ENCODE data around the gene PLCG1. TPM values are rescaled to one million over a fixed set of nuclear protein-coding genes. Genes with fewer than 3 reads are reported as not detected.

PLCG1 gene
- polyA plus RNA-seq, 2 of the 4 experiments (the other 2 are of a cell fraction), result 22.0 to 65.0 TPM

GRCh38 chr20:41087777-41088176 is 49.6 kb upstream of the PLCG1 start:
- TF ChIP-seq POLR2AphosphoS2 (conservative IDR thresholded peaks at IDR 0.05; ENCODE audit: low read length) (no peak), KDM5A (IDR thresholded peaks at IDR 0.05) (no peak), MYC (IDR thresholded peaks at IDR 0.05; ENCODE audit: borderline replicate concordance, low read length) (no peak), CHD4 (IDR thresholded peaks at IDR 0.05; ENCODE audit: borderline replicate concordance) (no peak), JUNB (IDR thresholded peaks at IDR 0.05) (no peak), NFE2L2 (conservative IDR thresholded peaks at IDR 0.05; ENCODE audit: low read length) (no peak), SREBF2 (IDR thresholded peaks at IDR 0.05) (no peak), RARB (CRISPR knock-in tag; IDR thresholded peaks at IDR 0.05) (no peak), HOXB5 (CRISPR knock-in tag; IDR thresholded peaks at IDR 0.05) (no peak), HOXB13 (CRISPR knock-in tag; IDR thresholded peaks at IDR 0.05; ENCODE audit: low read depth) (no peak), GATA3 (IDR thresholded peaks at IDR 0.05; ENCODE audit: borderline replicate concordance) (no peak), CEBPB (IDR thresholded peaks at IDR 0.05) (no peak), MAFK (IDR thresholded peaks at IDR 0.05; ENCODE audit: partially characterized antibody) (no peak), FOSB (CRISPR knock-in tag; IDR thresholded peaks at IDR 0.05) (no peak), ZNF302 (CRISPR knock-in tag; IDR thresholded peaks at IDR 0.05) (no peak), ZC3H11A (IDR thresholded peaks at IDR 0.05) (no peak), HEYL (CRISPR knock-in tag; IDR thresholded peaks at IDR 0.05) (no peak)
- TF ChIP-seq, protein P1, sequence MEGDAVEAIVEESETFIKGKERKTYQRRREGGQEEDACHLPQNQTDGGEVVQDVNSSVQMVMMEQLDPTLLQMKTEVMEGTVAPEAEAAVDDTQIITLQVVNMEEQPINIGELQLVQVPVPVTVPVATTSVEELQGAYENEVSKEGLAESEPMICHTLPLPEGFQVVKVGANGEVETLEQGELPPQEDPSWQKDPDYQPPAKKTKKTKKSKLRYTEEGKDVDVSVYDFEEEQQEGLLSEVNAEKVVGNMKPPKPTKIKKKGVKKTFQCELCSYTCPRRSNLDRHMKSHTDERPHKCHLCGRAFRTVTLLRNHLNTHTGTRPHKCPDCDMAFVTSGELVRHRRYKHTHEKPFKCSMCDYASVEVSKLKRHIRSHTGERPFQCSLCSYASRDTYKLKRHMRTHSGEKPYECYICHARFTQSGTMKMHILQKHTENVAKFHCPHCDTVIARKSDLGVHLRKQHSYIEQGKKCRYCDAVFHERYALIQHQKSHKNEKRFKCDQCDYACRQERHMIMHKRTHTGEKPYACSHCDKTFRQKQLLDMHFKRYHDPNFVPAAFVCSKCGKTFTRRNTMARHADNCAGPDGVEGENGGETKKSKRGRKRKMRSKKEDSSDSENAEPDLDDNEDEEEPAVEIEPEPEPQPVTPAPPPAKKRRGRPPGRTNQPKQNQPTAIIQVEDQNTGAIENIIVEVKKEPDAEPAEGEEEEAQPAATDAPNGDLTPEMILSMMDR (IDR thresholded peaks at IDR 0.05), result no peak
- no peak overlapping the region for H3K4me3 ChIP-seq
- ATAC-seq (no peak), FAIRE-seq (no peak), DNase-seq (ENCODE audit: low read depth in 1 of 2, low spot score in 1 of 2) (no peak)
- no peak overlapping the region for H3K27ac ChIP-seq
- H3K4me2 ChIP-seq, result no peak overlapping the region
- no peaks in the 10 kb centered on the region for H3K4me1 ChIP-seq
- CTCF ChIA-PET, result interaction anchor here (0.6 to 1.3 kb wide), 2 partner anchors 107 to 120 kb away, joined by 3 read pairs; no protein-coding TSS in a partner anchor
- WGBS (ENCODE audit: missing lambda C conversion rate), result 83% methylated on average over 3 of the region's 3 CpGs
- POLR2A ChIA-PET, result no interaction called here
- H3K9me3 ChIP-seq, result no peaks in the 10 kb centered on the region

DNA sequence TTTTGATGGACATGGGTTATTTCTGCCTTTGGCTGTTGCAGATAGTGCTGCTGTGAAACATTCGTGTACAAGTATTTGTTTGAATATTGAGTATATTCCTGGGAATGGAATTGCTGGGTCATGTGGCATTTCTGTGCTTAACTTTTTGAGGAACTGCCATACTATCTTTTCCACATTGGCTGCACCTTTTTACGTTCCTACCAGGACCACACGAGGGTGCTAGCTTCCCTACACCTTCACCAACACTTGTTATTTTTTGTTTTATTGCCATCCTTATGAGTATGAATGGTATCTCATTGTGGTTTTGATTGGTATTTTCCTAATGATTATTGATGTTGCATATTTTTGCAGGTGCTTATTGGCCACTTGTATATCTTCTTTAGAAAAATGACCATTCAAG is 47.8 kb upstream of the PLCG1 start:
- no peak for FAIRE-seq
- Histone ChIP-seq H3K9me3 (no peaks in the 10 kb centered on the region), H3K4me1 (no peaks in the 10 kb centered on the region), H3K27ac (no peak overlapping the region), H3K4me2 (no peak overlapping the region), H3K4me3 (no peak overlapping the region)
- ChIA-PET POLR2A (no interaction called here), CTCF (interaction anchor here (1.1 to 11.1 kb wide), 3 partner anchors 83 to 123 kb away, joined by 3 to 208 read pairs (median 145); no protein-coding TSS in a partner anchor)
- DNase-seq (ENCODE audit: low read depth in 1 of 2, low spot score in 1 of 2), result peak in 1 of 2 experiments; percentile 11
- no peak for ATAC-seq
- TF ChIP-seq FOXS1 (CRISPR knock-in tag; IDR thresholded peaks at IDR 0.05), result no peak
- TF ChIP-seq TFCP2L1 (CRISPR knock-in tag; IDR thresholded peaks at IDR 0.05), result no peak
- WGBS (ENCODE audit: missing lambda C conversion rate), result 81% methylated on average over 3 of the region's 3 CpGs

DNA sequence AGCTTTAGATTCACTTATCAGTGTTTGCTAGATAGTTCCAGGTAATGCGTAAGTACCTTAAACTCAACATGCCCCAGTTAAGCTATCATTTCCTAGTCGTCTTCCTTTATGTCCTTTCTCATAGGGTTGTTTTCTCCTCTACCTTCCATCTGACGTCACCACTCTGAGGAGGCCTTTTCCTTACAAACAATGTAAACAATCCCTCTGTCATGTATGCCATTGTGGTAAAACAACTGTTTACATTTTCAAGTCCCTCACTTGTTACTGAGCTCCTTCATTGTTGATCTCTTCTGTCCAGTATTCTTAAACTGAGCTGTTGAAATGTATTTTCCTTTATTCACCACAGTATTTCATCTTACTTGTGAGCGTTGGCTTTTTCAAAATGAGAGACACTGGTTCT is 45.4 kb upstream of the PLCG1 start:
- POLR2A ChIA-PET, result no interaction called here
- no peak overlapping the region for H3K27ac ChIP-seq
- no peak for ATAC-seq
- 84% methylated on average over 4 of the region's 4 CpGs for WGBS (ENCODE audit: missing lambda C conversion rate)
- H3K4me3 ChIP-seq, result no peak overlapping the region
- H3K4me2 ChIP-seq, result no peak overlapping the region
- DNase-seq (ENCODE audit: low read depth in 1 of 2, low spot score in 1 of 2), result peak in 1 of 2 experiments; percentile 7
- no peak for FAIRE-seq
- no peaks in the 10 kb centered on the region for H3K9me3 ChIP-seq
- H3K4me1 ChIP-seq, result no peaks in the 10 kb centered on the region
- CTCF ChIA-PET, result interaction anchor here (1.2 to 11.1 kb wide), 5 partner anchors 12 to 126 kb away, joined by 3 to 208 read pairs (median 5); no protein-coding TSS in a partner anchor
- TF ChIP-seq HDAC2 (IDR thresholded peaks at IDR 0.05) (no peak), TP53 (CRISPR knock-in tag; IDR thresholded peaks at IDR 0.05) (no peak), MAZ (IDR thresholded peaks at IDR 0.05; ENCODE audit: borderline replicate concordance, low read depth, low read length) (no peak), NPAS2 (CRISPR knock-in tag; IDR thresholded peaks at IDR 0.05; ENCODE audit: borderline replicate concordance) (no peak), EHMT2 (IDR thresholded peaks at IDR 0.05; ENCODE audit: low read depth) (no peak), JUN (IDR thresholded peaks at IDR 0.05) (no peak), SREBF2 (IDR thresholded peaks at IDR 0.05) (no peak)
